Adrenal gland (tissue), 12 donors: ENCODE measurements around the gene THAP2. TPM values are rescaled to one million over a fixed set of nuclear protein-coding genes. Genes with fewer than 3 reads are reported as not detected.
"Not testable (repeated sequence)": the region's sequence is repeated elsewhere in the genome, so short reads cannot be mapped to it uniquely, and the experiment has no call there.

Experiments used
- DNase-seq, 7 donors: peaks; one replicate each; pipeline ENCODE4 v3.0.0-alpha.2; 2019 to 2020
- H3K27ac ChIP-seq, 5 donors: fragments of 200-600 bp; sonication (generic) in 4 of 5; 1 replicate in 3 of 5; 2 replicates in 2 of 5; pipeline versions ENCODE4 v1.5.1 to v1.8.0; 2016 to 2020; ENCODE audit warnings: mild to moderate bottlenecking in 1 of 5
- H3K27me3 ChIP-seq: fragments of 200-600 bp; 2 replicates; pipeline ENCODE4 v1.8.0; 2021
- H3K36me3 ChIP-seq, 2 donors: fragments of 200-600 bp; replicated peaks in 1 of 2; 1 replicate in 1 of 2; 2 replicates in 1 of 2; pipeline versions ENCODE4 v1.5.1 to v1.8.0; 2018 to 2022
- H3K4me1 ChIP-seq, 2 donors: fragments of 200-600 bp; replicated peaks in 1 of 2; 1 replicate in 1 of 2; 2 replicates in 1 of 2; pipeline versions ENCODE4 v1.5.1 to v1.8.0; 2018 to 2021
- H3K4me3 ChIP-seq, 4 donors: fragments of 200-600 bp; sonication (generic) in 3 of 4; one replicate each; pipeline ENCODE4 v1.5.1; 2016 to 2018
- H3K9me3 ChIP-seq, 3 donors: fragments of 200-600 bp; sonication (generic) in 1 of 3; replicated peaks in 1 of 3; 1 replicate in 2 of 3; 2 replicates in 1 of 3; pipeline versions ENCODE4 v1.5.1 to v1.8.0; 2016 to 2021
- CTCF ChIP-seq, 6 experiments: fragments of 450-650 bp in 4 of 6; fragments of 200-600 bp in 2 of 6; sonication (generic) in 1 of 6; IDR thresholded peaks; 1 replicate in 5 of 6; 2 replicates in 1 of 6; pipeline versions ENCODE4 v1.5.1 to v1.8.0; 2016 to 2021; ENCODE audit warnings: antibody characterized with exemption in 6 of 6, mild to moderate bottlenecking in 2 of 6, moderate library complexity in 1 of 6
- POLR2A ChIP-seq, 2 donors: fragments of 450-650 bp; IDR thresholded peaks; one replicate each; pipeline ENCODE4 v1.6.1; 2017; ENCODE audit warnings: antibody characterized with exemption in 2 of 2, mild to moderate bottlenecking in 2 of 2, moderate library complexity in 1 of 2
- WGBS, 4 donors: extraction: QIAGEN DNeasy Blood & Tissue Kit in 2 of 4; methylation state at CpG; one replicate each; pipeline versions ENCODE4 v1.1.5 to v1.1.7; 2013 to 2017; 5-methylcytosine and 5-hydroxymethylcytosine counted together
- intact Hi-C, 2 donors: fragments of 100-400 bp; cut with DNase I; formaldehyde crosslinking; loops; one replicate each; pipeline versions ENCODE4 v1.14.1 to v1.15.0; 2022 to 2023
- polyA plus RNA-seq, 3 donors: library from polyadenylated mRNA; stranded (reverse); fragments of 200-250 nt in 2 of 3; fragments of 350-450 nt in 1 of 3; fragmentation: Illumina TruSeq in 1 of 3; extraction: RNeasy Lipid Tissue Mini Kit (QIAGEN cat#74804) in 1 of 3; gene quantifications; one replicate each; pipeline ENCODE4 v1.2.3, GENCODE V29; 2013 to 2014
- total RNA-seq, 9 donors: library from RNA; depleted of rRNA in 4 of 9; stranded (reverse); fragments of >200 nt in 4 of 9; fragments of 120-200 nt in 1 of 9; fragmentation: NEBNext Ultra II Directional in 1 of 9; extraction: Animal tissue kit (Norgen Biotek cat#: 25700) in 1 of 9; gene quantifications; one replicate each; pipeline versions ENCODE4 v1.1.0 to v1.2.4, GENCODE V29; 2013 to 2023
- donor health status: healthy with polysubstance abuse.
- donor health status: Bipolar disorder and iron deficiency.
- donor health status: DM: yes; HTN: yes; CAD: no.
- donor health status: DM: no; HTN: no; CAD: no.
- donor health status: DM: no; HTN: no; CAD: no.
- donor health status: DM: yes; HTN: yes; CAD: no.

Gene THAP2
- total and polyA plus RNA-seq, 12 donors: 0.95 to 15.7 (median 5.9) TPM

- no peak for DNase-seq
- WGBS, 4 donors: 61 to 67% (median 66%) methylated on average over 5 of the region's 5 CpGs
- peaks cover 8 to 24% of the 10 kb centered on the region in 2 donors for H3K4me1 ChIP-seq
- H3K9me3 ChIP-seq: no peaks in the 10 kb centered on the region
- intact Hi-C loops: no loop called here
- H3K27ac ChIP-seq: no peak overlapping the region
- H3K27me3 ChIP-seq: no peaks in the 10 kb centered on the region
- no peak for TF ChIP-seq CTCF (IDR thresholded peaks at IDR 0.05)
- no peak for TF ChIP-seq POLR2A (IDR thresholded peaks at IDR 0.05)
- peak overlapping the region in 1 of 4 donors; percentile 13 for H3K4me3 ChIP-seq
- H3K36me3 ChIP-seq: no peaks in the 10 kb centered on the region
These were observed 20.0 kb downstream of the THAP2 start for GRCh38 chr12:71684081-71684480.

GRCh38 chr12:71685312-71685906, 21.3 kb downstream of the THAP2 start:
- Histone ChIP-seq H3K27ac (peak overlapping the region; percentile 28 to 92 (median 85)), H3K4me1 (peaks cover 8 to 24% of the 10 kb centered on the region in 2 donors)
- DNase-seq: no peak

DNA sequence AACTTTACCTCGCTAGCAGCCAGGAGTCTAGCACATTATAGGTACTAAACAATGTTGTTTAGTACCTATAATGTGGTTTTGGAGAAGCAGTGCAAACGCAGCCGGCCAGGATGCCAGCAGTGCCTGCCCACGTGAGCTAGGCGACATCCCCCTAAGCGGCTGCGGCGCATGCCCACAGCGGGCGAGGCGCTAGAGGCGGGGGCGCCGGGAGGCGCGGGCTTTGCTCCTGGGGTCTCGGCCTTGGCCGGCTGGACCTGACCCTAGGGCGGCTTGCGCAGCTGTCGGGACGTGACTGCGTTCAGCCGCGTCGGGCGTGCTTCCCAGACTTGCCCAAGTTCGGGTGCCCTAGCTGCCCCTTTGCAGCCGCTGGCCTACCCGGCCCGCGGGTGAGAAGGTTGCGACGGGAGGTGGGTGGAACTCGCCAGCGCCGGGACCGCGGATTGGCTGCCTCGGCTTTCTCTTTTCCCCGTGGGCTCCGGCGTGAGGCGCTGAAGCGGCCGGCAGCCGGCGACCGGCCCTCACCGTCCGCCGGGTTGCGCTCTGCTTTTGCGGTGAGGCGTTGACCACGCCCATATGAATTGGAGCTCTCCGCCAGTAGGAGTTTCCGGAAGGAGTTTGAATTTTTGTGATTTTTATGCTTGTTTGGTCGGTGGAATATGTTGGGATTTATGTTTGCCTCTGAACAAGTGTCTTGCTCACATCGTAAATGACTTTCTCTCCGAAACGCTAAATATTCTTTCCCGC, 22.0 kb downstream of the THAP2 start, which contains the start of gene TMEM19:
TMEM19 (plus strand) TSS at position 169 of the 744 bp plus-strand sequence. CDS start 599 bp downstream, outside the sequence.
- Histone ChIP-seq H3K4me3 (peak within 1 kb of the TSS; percentile 29 to 82 (median 62)), H3K4me1 (peaks cover 8 to 24% of the 10 kb centered on the region in 2 donors), H3K9me3 (no peaks in the 10 kb centered on the region), H3K36me3 (no peaks in the 10 kb centered on the region), H3K27ac (peak within 1 kb of the TSS; percentile 28 to 92 (median 85)), H3K27me3 (no peaks in the 10 kb centered on the region)
- intact Hi-C loops: no loop called here
- TF ChIP-seq CTCF (IDR thresholded peaks at IDR 0.05) (peak in 3 of 6 experiments; percentile 2 to 26 (median 8)), POLR2A (IDR thresholded peaks at IDR 0.05) (peak; percentile 61 to 71)
- 0 to 2% (median 1%) methylated on average over 19 to 63 of the region's 63 CpGs for WGBS, 4 donors
- peak; percentile 90 to 94 (median 92) for DNase-seq

More at GRCh38 chr12:71685312-71685906, 21.3 kb downstream of the THAP2 start:
- whole genome bisulfite sequencing, 4 donors: 21 to 31% (median 24%) methylated on average over 19 of the region's 19 CpGs
- no peak for TF ChIP-seq CTCF (IDR thresholded peaks at IDR 0.05)
- TF ChIP-seq POLR2A (IDR thresholded peaks at IDR 0.05): no peak
- Histone ChIP-seq H3K4me3 (peak overlapping the region; percentile 10 to 82 (median 62)), H3K36me3 (no peaks in the 10 kb centered on the region), H3K9me3 (no peaks in the 10 kb centered on the region), H3K27me3 (no peaks in the 10 kb centered on the region)
- intact Hi-C loops: no loop called here

GRCh38 chr12:71686658-71687025, 22.5 kb downstream of the THAP2 start:
- peak overlapping the region in 4 of 5 donors; percentile 84 to 92 (median 85) for H3K27ac ChIP-seq
- intact Hi-C loops: no loop called here
- TF ChIP-seq CTCF (IDR thresholded peaks at IDR 0.05): no peak
- TF ChIP-seq POLR2A (IDR thresholded peaks at IDR 0.05): no peak
- peak overlapping the region; percentile 29 to 82 (median 62) for H3K4me3 ChIP-seq
- peaks cover 8 to 24% of the 10 kb centered on the region in 2 donors for H3K4me1 ChIP-seq
- 7 to 13% (median 11%) methylated on average over 3 of the region's 3 CpGs for WGBS, 4 donors
- no peaks in the 10 kb centered on the region for H3K9me3 ChIP-seq
- no peaks in the 10 kb centered on the region for H3K27me3 ChIP-seq
- H3K36me3 ChIP-seq: no peaks in the 10 kb centered on the region
- no peak for DNase-seq

- intact Hi-C loops, H3K27ac ChIP-seq, DNase-seq, H3K9me3 ChIP-seq, H3K36me3 ChIP-seq, H3K27me3 ChIP-seq: not testable (repeated sequence)
- WGBS, 4 donors: 85 to 93% (median 88%) methylated on average over 11 of the region's 11 CpGs
- H3K4me1 ChIP-seq: peaks cover 8 to 24% of the 10 kb centered on the region in 2 donors
- peak overlapping the region in 1 of 4 donors; percentile 55 for H3K4me3 ChIP-seq
These were observed 23.1 kb downstream of the THAP2 start for GRCh38 chr12:71687172-71687571.
